ENCODE data around the gene COL6A5. TPM values are rescaled to one million over a fixed set of nuclear protein-coding genes. Genes with fewer than 3 reads are reported as not detected.

The COL6A5 gene
- total RNA-seq, 1 experiment from 2014 or later: not detected

DNA sequence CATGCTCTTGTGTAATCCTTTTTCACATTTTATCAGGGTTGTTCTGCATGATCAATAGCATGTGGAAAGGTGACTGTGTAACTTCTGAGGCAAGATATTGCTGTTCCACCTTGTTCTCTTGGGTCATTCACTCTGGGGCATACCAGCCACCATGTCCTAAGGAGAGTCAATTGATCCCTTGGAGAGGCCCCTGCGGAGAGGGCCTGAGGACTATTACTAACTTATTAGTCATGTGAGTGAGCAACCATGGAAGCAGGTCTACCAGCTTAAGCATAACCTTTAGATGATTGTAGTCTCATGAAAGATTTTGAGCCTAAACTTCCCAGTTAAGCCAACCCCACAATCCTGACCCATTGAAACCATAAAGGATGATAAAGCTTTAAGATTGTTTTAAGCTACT, 22.0 kb upstream of the COL6A5 start (continued):
- TF ChIP-seq, protein P1, sequence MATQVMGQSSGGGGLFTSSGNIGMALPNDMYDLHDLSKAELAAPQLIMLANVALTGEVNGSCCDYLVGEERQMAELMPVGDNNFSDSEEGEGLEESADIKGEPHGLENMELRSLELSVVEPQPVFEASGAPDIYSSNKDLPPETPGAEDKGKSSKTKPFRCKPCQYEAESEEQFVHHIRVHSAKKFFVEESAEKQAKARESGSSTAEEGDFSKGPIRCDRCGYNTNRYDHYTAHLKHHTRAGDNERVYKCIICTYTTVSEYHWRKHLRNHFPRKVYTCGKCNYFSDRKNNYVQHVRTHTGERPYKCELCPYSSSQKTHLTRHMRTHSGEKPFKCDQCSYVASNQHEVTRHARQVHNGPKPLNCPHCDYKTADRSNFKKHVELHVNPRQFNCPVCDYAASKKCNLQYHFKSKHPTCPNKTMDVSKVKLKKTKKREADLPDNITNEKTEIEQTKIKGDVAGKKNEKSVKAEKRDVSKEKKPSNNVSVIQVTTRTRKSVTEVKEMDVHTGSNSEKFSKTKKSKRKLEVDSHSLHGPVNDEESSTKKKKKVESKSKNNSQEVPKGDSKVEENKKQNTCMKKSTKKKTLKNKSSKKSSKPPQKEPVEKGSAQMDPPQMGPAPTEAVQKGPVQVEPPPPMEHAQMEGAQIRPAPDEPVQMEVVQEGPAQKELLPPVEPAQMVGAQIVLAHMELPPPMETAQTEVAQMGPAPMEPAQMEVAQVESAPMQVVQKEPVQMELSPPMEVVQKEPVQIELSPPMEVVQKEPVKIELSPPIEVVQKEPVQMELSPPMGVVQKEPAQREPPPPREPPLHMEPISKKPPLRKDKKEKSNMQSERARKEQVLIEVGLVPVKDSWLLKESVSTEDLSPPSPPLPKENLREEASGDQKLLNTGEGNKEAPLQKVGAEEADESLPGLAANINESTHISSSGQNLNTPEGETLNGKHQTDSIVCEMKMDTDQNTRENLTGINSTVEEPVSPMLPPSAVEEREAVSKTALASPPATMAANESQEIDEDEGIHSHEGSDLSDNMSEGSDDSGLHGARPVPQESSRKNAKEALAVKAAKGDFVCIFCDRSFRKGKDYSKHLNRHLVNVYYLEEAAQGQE (IDR thresholded peaks at IDR 0.05; ENCODE audit: low read depth): no peak
- TF ChIP-seq ZFX (IDR thresholded peaks at IDR 0.05): no peak
- TF ChIP-seq, protein P2, sequence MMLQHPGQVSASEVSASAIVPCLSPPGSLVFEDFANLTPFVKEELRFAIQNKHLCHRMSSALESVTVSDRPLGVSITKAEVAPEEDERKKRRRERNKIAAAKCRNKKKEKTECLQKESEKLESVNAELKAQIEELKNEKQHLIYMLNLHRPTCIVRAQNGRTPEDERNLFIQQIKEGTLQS (IDR thresholded peaks at IDR 0.05): no peak
- TF ChIP-seq EZH2phosphoT487 (IDR thresholded peaks at IDR 0.05; ENCODE audit: borderline replicate concordance): no peak
- no peak for TF ChIP-seq CBX3 (IDR thresholded peaks at IDR 0.05; ENCODE audit: low read depth)

DNA sequence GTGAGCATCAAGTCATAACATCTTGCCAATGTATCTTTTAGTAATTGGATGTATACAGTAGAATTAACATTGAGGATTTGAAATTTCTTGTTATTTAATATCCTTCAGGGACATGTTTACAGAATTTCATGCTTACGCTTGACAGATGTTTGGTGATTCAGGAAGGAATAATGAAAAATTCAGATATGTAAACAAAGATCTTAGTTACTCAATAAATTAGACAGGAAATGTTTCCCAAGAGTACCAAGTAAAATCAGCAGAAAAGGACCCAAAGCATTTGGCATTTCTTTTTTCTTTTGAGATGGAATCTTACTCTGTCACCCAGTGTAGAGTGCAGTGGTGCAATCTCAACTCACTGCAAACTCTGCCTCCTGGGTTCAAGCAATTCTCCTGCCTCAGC, 4.7 kb upstream of the COL6A5 start:
- BruUV-seq (replicated peaks): no TSS peak
- Histone ChIP-seq H3K36me3 (ENCODE audit: control insufficient read depth in 1 of 2, insufficient read depth in 2 of 2, low read length in 2 of 2) (no peaks in the 10 kb centered on the region), H3K4me3 (replicated peaks in 1 of 2; ENCODE audit: low read depth in 1 of 2, low read length in 2 of 2) (no peak overlapping the region), H3K27me3 (ENCODE audit: insufficient read depth, low read length) (peaks cover 29% of the 10 kb centered on the region), H3K79me2 (ENCODE audit: insufficient read depth, low read length) (no peaks in the 10 kb centered on the region), H3K9me2 (ENCODE audit: insufficient read depth) (no peaks in the 10 kb centered on the region), H3K4me2 (ENCODE audit: low read length) (no peak overlapping the region), H3K4me1 (ENCODE audit: control insufficient read depth in 1 of 2, insufficient read depth in 2 of 2, low read length in 2 of 2) (no peaks in the 10 kb centered on the region), H3K9me3 (ENCODE audit: control insufficient read depth in 1 of 2, insufficient read depth in 1 of 2, low read depth in 1 of 2, low read length in 2 of 2) (no peaks in the 10 kb centered on the region), H3K27ac (ENCODE audit: low read depth, low read length) (no peak overlapping the region), H3K9ac (ENCODE audit: low read length) (no peak overlapping the region), H2AFZ (ENCODE audit: low read depth, low read length, poor library complexity, severe bottlenecking) (no peak overlapping the region), H4K20me1 (ENCODE audit: insufficient read depth) (no peaks in the 10 kb centered on the region; the same call in 1 of the 2 replicates)
- intact Hi-C loops (cut with micrococcal nuclease): no loop called here
- ChIA-PET POLR2A (no interaction called here), RAD21 (ENCODE audit: low non-redundant PET in 1 of 2, low total read pairs in 2 of 2, uncharacterized antibody in 2 of 2, unreplicated experiment in 2 of 2) (no interaction called here), CTCF (no interaction called here)
- ATAC-seq (no peak), DNase-seq (ENCODE audit: low read depth, low spot score) (no peak)
- no peak for TF ChIP-seq EZH2phosphoT487 (IDR thresholded peaks at IDR 0.05; ENCODE audit: borderline replicate concordance)
- TF ChIP-seq SRF (IDR thresholded peaks at IDR 0.05; ENCODE audit: low read depth): no peak
- TF ChIP-seq, protein P1 (IDR thresholded peaks at IDR 0.05; ENCODE audit: low read depth): no peak
- TF ChIP-seq, protein P2 (IDR thresholded peaks at IDR 0.05): no peak
- TF ChIP-seq JUND (IDR thresholded peaks at IDR 0.05): no peak
- TF ChIP-seq TCF7L2 (IDR thresholded peaks at IDR 0.05; ENCODE audit: borderline replicate concordance, extremely low read depth, insufficient read depth, insufficient read length): no peak
- TF ChIP-seq, protein P3, sequence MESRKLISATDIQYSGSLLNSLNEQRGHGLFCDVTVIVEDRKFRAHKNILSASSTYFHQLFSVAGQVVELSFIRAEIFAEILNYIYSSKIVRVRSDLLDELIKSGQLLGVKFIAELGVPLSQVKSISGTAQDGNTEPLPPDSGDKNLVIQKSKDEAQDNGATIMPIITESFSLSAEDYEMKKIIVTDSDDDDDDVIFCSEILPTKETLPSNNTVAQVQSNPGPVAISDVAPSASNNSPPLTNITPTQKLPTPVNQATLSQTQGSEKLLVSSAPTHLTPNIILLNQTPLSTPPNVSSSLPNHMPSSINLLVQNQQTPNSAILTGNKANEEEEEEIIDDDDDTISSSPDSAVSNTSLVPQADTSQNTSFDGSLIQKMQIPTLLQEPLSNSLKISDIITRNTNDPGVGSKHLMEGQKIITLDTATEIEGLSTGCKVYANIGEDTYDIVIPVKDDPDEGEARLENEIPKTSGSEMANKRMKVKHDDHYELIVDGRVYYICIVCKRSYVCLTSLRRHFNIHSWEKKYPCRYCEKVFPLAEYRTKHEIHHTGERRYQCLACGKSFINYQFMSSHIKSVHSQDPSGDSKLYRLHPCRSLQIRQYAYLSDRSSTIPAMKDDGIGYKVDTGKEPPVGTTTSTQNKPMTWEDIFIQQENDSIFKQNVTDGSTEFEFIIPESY (IDR thresholded peaks at IDR 0.05; ENCODE audit: extremely low read depth, insufficient replicate concordance, low read length): no peak
- TF ChIP-seq, protein P4, sequence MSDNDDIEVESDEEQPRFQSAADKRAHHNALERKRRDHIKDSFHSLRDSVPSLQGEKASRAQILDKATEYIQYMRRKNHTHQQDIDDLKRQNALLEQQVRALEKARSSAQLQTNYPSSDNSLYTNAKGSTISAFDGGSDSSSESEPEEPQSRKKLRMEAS (IDR thresholded peaks at IDR 0.05): no peak
- TF ChIP-seq, protein P5, sequence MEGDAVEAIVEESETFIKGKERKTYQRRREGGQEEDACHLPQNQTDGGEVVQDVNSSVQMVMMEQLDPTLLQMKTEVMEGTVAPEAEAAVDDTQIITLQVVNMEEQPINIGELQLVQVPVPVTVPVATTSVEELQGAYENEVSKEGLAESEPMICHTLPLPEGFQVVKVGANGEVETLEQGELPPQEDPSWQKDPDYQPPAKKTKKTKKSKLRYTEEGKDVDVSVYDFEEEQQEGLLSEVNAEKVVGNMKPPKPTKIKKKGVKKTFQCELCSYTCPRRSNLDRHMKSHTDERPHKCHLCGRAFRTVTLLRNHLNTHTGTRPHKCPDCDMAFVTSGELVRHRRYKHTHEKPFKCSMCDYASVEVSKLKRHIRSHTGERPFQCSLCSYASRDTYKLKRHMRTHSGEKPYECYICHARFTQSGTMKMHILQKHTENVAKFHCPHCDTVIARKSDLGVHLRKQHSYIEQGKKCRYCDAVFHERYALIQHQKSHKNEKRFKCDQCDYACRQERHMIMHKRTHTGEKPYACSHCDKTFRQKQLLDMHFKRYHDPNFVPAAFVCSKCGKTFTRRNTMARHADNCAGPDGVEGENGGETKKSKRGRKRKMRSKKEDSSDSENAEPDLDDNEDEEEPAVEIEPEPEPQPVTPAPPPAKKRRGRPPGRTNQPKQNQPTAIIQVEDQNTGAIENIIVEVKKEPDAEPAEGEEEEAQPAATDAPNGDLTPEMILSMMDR (IDR thresholded peaks at IDR 0.05 in 2 of 3, conservative IDR thresholded peaks at IDR 0.05 in 1 of 3; ENCODE audit: borderline replicate concordance in 1 of 3, insufficient read depth in 1 of 3, low read depth in 2 of 3, low read length in 2 of 3): no peak
